Endothelial cell of hepatic sinusoid (primary cell): Measurements from ENCODE around the gene LGI2.

Source experiments
- in situ Hi-C: cut with HindIII; loops from 2 replicates; pipeline ENCODE4 v1.10.0; 2017; ENCODE audit warnings: low sequenced_read_pairs

LGI2 gene

GRCh38 chr4:25000639-25001038, 30.1 kb downstream of the LGI2 start:
- in situ Hi-C loops: loop anchor here (25.0 kb wide), 1 partner anchor 513 kb away; no protein-coding TSS in a partner anchor

DNA sequence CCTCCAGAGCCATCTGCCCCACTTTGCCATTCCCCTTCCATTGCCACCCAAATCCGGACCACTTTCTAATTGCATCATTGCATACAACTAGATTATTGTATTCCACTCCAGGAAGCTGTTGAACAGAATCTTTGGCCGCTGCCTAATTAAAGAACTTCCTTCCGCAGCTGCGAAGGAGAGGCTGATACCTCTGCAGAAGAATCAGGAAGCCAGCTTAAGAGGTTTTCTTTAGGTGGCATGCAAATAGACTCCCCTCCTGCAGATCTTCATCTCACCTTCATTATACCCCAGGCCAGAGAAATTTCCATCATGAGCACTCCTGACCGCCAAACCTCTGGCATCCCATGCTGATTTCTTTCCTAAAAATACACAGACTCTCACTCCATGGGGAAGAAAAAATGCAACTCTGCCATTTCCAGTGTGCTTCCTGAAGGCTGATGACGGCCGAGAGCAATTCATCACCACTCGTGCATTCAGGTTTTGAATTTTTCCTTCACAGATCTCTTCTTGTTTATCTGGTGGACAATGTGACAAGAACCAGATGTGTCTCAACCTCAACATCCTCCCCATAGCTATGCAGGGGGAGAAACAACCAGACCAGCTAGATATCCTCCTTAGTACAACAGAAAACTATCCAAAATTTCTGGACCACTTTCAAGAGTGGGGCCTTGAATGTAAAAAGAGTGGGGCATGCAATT, 31.2 kb downstream of the LGI2 start:
- in situ Hi-C loops: loop anchor here (25.0 kb wide), 1 partner anchor 512 kb away; no protein-coding TSS in a partner anchor

DNA sequence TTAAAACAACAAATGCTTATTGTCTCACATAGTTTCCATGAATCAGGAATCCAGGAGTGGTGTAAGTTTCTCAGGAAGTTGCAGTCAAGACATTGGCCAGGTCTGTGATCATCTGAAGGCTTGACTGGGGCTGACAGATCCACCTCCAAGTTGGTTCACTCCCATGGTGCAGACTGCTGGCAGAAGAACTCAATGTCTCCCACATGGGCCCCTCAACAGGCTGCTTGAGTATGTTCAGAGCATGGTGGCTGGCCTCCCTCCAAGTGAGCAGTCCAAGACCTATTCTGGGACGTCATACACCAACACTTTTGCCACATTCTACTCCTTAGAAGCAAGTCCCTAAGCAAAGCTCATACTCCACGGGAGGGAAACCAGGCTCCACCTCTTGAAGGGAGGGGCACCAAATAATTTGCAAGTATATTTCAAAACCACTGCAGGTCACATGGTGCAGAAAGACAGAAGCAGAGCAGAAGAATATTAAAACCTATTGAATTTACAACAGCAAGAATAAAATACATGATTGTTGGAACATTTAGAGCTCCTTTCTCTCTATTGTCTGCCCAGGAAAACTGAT, 35.3 kb downstream of the LGI2 start:
- in situ Hi-C loops: no loop called here

DNA sequence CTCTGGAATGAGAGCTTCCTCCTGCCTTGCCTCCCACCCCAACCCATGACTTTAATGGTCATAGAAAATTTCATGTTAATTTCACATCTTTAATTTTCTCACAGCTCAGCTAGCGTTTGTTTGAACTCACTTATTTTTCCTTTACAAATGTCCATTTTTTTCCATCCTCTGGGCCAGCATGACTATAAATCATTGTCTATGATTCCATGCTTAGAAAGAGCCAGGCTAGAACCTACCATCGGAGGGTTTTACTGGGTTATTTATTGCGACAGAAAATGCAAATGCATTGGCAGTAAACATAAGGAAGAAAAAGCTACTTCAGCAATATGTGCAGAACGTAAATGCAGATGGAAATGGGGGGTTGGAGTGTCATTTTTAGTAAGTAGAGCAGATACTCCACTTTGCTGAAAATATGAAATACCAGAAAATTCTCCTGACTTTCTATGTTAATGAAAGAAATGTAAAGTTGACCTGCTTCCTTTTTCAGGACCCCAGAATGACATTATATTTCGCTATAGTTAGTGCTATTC, 37.1 kb downstream of the LGI2 start:
- in situ Hi-C loops: no loop called here

DNA sequence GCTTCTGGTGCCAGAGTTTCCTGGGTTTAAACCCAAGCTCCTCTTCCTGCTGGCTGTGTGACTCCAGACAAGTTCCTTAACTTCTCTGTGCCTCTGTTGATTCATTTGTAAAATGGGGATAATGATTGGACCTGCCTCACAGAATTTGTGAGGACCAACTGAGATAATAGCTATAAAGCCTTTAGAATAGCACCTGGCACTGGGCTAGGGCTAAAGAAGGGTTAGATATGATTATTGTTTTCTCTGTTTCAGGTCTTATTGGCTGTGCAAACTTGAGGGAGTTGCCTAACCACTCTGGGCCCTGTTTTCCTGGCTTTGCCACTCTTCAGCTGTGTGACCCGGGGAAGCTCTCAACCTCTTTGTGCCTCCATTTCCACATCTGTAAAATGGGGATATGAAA, 37.8 kb downstream of the LGI2 start:
- in situ Hi-C loops: no loop called here

DNA sequence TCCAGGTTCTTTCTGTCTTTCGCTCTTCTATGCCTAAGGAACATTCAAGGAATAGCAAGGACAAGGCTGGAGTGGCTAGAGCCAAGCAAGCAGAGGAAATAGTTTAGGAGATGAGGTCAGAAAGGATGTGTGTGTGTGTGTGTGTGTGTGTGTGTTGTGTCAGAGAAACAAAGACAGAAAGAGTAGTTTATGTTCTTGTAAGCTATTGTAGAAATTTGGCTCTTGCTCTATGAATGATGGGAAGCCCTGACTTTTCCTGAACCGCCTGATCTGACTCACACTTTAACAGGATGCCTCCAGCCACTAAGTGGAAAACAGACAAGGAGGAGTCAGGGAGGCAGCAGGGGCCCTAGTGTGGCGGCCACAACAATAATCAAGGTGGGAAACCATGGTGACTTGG, 39.7 kb downstream of the LGI2 start:
- in situ Hi-C loops: no loop called here

DNA sequence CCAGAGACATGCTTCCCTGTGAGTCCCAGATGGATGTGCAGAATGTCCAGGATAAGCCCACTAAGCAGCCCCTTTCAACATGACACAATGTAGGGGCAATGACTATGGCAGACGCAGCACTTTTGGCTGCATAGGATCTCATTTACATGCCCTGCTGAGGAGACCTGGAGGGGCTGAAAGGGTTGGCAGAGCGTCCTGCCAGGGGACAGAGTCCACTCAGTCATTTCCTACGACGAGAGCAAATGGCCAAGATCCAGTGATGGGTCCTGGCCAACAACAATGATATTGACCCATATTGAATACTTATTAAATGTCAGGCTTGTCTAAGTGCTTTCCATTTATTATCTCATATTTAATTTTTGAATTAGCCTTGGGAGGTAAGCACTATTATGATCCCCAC, 41.4 kb downstream of the LGI2 start:
- in situ Hi-C loops: no loop called here

DNA sequence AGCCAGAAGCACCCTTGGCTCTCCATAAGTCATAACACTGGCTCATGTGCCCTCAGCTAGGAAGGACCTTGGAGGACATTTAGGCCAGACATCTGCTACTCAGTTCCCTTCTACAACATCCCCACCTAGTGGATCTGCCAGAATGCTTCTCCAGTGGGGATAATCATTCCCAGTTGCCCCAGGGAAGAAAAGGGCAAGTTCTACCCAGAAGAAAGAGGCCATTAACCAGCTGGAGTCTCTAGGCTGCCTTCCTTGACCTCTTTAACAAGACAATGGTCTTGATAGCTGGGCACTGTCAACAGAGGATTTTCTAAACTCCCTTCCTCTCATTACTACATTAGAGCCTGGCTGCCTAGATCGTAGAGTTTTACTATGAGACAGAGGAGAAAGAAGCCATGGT, 42.0 kb downstream of the LGI2 start:
- in situ Hi-C loops: no loop called here

GRCh38 chr4:24984602-24985532, 45.9 kb downstream of the LGI2 start:
- in situ Hi-C loops: no loop called here

GRCh38 chr4:24980740-24981139, 50.0 kb downstream of the LGI2 start:
- in situ Hi-C loops: no loop called here

DNA sequence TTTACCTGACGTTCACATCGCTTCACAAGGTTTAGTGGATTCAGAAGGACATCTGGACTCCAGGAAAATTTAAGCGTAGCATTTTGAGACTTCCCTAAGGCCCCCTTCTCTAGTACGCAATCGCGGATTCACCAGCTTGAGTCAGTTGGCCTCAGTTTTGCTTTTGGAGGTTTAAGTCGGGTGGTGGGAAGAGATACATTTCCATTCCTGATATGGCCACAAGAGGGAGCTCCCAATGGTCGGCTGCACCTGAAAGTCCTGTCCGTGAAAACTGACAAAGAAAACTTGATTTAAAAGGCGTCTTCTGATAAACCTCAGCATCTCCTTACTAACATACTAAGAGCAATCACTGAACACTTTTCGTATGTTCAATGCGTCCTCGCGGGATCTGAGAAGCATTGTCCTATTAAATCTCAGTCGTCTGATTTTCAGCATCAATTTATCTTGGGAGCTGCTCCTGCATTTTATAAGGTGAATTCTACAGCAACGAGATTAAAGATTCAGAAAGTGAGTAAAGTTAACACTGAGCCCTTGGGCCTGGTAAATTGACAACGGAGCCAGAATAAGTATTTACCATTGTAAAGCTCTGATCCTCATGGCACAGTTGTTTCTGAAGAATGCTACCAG, 50.6 kb downstream of the LGI2 start:
- in situ Hi-C loops: no loop called here

DNA sequence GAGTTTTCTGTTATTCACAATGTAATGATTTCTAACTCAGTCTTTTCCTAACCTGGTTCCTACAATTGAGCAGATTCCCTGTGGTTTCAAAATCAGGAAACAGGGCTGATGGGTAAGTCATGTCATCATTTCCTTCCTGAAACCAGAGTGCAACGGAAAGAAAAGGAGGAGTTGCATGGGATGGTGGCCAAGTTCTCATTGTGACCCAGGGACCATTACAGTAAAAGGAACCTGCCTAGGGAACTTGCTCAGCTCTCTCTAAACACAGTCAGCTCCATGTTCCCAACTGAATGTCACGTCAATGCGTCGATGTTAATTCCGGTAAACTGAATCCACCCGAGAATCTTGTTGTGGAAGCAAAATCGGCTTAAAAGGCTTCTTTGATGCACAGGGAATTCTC, 51.2 kb downstream of the LGI2 start:
- in situ Hi-C loops: no loop called here

- in situ Hi-C loops: no loop called here
These were observed 52.3 kb downstream of the LGI2 start for GRCh38 chr4:24978291-24979075.

DNA sequence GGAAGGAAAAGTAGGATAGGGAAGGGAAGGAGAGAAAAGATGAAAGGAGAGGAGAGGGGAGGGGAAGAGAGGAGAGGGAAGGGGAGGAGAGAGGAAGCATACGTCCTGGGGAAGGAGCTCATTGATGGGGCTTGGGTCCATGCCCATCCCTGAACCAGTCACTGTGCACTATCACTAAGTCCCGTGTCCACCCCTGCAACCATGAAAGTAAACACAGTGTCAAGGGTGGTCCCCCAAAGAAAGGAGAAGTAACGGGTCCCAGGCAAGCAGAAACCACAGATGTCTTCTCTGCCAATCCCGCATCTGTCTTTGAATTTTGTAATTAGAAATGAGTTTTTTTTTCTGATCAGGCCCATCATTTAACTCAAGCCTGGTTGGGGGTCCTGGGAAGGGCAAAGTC, 55.2 kb downstream of the LGI2 start:
- in situ Hi-C loops: no loop called here

DNA sequence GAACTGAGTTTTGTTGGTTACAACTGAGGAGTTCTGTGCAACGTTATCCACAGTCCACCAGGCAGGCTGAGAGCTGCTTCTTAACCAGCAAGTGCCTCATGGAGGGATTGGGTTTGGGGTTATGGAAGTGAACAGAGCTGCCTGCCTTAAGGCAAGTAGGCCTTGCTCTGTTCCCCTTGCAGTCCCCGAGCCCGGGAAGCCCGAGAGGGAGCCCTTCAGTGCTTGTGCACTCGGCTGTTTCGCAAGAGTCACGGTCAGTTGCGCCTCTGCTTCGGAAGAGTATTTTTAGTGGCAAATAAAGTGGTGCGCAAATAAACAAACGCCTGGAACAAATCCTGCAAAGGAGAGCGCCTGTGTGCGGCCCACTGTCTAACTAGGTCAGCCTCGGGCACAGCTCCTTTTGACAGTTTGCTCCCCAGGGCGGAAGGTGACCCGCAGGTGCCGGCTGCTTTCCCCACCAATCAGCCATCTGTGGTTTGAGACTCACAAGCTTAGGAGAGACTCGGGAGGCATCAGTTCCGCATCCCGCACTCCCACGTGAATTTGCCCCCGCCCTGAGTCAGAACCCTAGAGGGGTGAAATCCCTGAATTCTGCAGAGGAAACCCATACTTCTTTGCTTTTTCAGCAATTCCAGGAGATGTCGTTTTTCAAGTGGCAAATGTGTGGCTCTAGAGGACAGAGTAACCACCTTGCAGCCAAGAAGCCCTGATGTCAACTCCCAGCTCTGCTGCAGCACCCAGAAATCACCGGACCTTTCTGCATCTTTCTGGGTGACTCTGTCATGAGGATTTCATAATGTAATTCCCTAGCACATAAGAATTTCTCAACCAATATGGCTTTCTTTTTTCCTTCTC, 56.8 kb downstream of the LGI2 start:
- in situ Hi-C loops: loop anchor here (5.0 kb wide), 1 partner anchor 52 kb away; no protein-coding TSS in a partner anchor

- in situ Hi-C loops: loop anchor here (5.0 kb wide), 1 partner anchor 51 kb away; no protein-coding TSS in a partner anchor
These were observed 57.4 kb downstream of the LGI2 start for GRCh38 chr4:24973404-24973746.

DNA sequence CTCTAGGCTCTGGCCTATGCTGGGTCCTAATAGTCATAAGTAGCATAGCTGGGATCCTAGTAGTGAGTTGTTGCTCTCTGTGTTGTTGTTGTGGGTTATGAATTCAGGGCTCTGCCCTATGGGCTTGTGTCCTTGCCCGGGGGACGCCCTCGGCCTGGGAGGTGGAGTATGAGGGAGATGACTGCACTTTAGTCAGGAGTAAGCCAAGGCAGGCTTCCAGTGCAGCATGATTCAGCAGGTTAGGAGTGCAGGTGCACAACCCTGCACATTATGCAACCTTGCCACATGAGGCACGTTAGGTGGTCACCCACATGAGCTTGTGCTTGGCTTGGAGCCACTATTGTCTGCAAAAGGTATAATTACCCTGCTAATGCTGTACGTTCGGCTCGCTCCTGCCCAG, 59.6 kb downstream of the LGI2 start:
- in situ Hi-C loops: loop anchor here (5.0 kb wide), 1 partner anchor 49 kb away; no protein-coding TSS in a partner anchor

GRCh38 chr4:24970635-24971034, 60.1 kb downstream of the LGI2 start:
- in situ Hi-C loops: loop anchor here (5.0 kb wide), 1 partner anchor 48 kb away; no protein-coding TSS in a partner anchor

DNA sequence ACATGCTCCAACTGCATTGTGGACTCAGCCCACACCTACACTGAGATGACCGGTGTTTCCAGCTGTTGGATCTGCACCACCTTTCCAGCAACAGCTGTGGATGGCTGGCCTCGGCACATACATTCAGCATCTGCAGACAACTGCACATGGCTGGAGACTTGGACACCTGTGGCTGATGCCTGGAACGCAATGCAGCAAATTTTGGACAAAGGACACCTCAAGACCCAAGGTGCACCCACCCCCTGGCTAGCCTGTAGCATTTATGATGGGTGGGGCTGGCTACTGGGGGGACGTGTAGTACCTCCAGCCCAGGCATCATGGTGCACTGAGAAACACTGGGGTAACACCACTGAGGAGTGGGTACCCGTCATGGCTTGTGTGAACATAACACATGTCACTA, 60.6 kb downstream of the LGI2 start:
- in situ Hi-C loops: loop anchor here (5.0 kb wide), 1 partner anchor 48 kb away; no protein-coding TSS in a partner anchor
